HG02623 (cell line): ENCODE data around the gene CGB3.
A peak's percentile ranks its signal among the peaks of the same experiment; 100 is the strongest.

ENCODE experiments used
- ATAC-seq: cut with Tn5 transposase; IDR thresholded peaks from one replicate; pipeline ENCODE4 v1.9.1; 2021; ENCODE audit warnings: moderate library complexity; ENCODE audit not compliant: unreplicated experiment

Gene CGB3

GRCh38 chr19:49016067-49016839, 7.9 kb downstream of the CGB3 start:
- ATAC-seq, result no peak

GRCh38 chr19:49014870-49015255, 9.3 kb downstream of the CGB3 start:
- no peak for ATAC-seq

GRCh38 chr19:49014123-49014869, 9.8 kb downstream of the CGB3 start:
- no peak for ATAC-seq

GRCh38 chr19:49011194-49011593, 12.9 kb downstream of the CGB3 start:
- ATAC-seq, result no peak

- ATAC-seq, result no peak
Observed at GRCh38 chr19:49010453-49010852, 13.7 kb downstream of the CGB3 start.

GRCh38 chr19:49009828-49010227, 14.3 kb downstream of the CGB3 start:
- no peak for ATAC-seq

GRCh38 chr19:49006905-49007304, 17.2 kb downstream of the CGB3 start:
- ATAC-seq, result no peak

GRCh38 chr19:49004964-49005614, 19.0 kb downstream of the CGB3 start:
- ATAC-seq, result no peak

GRCh38 chr19:49004133-49004532, 20.0 kb downstream of the CGB3 start:
- no peak for ATAC-seq

GRCh38 chr19:48999481-49000325, 24.4 kb downstream of the CGB3 start:
- ATAC-seq, result no peak

GRCh38 chr19:48997972-48998371, 26.2 kb downstream of the CGB3 start:
- ATAC-seq, result no peak

GRCh38 chr19:48994035-48994386, 30.1 kb downstream of the CGB3 start:
- no peak for ATAC-seq

GRCh38 chr19:48993175-48994034, 30.7 kb downstream of the CGB3 start, which contains the start of the genes GYS1 and RUVBL2:
Gene GYS1 (minus strand): TSS chr19:48993309. CDS start chr19:48993112, 197 bp downstream.
Gene RUVBL2 (plus strand): TSS chr19:48993887. CDS start chr19:48993912, 25 bp downstream.
- ATAC-seq, result peak; percentile 83

GRCh38 chr19:48992581-48993174, 31.5 kb downstream of the CGB3 start:
- ATAC-seq, result no peak

- no peak for ATAC-seq
Observed at GRCh38 chr19:48991873-48992580, 32.1 kb downstream of the CGB3 start.

GRCh38 chr19:48991011-48991609, 33.0 kb downstream of the CGB3 start:
- ATAC-seq, result no peak

- no peak for ATAC-seq
Observed at GRCh38 chr19:48990400-48990799, 33.7 kb downstream of the CGB3 start.

- ATAC-seq, result no peak
Observed at GRCh38 chr19:48989701-48990291, 34.3 kb downstream of the CGB3 start.
